SK-N-DZ (cell line): Measurements from ENCODE around the gene SMAD3.
A peak's percentile ranks its signal among the peaks of the same experiment; 100 is the strongest.
"Not testable (repeated sequence)": the region's sequence is repeated elsewhere in the genome, so short reads cannot be mapped to it uniquely, and the experiment has no call there.

Experiments used
- DNase-seq: peaks from one replicate; pipeline ENCODE4 v3.0.0-alpha.2; 2015; ENCODE audit warnings: low spot score

Gene SMAD3

DNA sequence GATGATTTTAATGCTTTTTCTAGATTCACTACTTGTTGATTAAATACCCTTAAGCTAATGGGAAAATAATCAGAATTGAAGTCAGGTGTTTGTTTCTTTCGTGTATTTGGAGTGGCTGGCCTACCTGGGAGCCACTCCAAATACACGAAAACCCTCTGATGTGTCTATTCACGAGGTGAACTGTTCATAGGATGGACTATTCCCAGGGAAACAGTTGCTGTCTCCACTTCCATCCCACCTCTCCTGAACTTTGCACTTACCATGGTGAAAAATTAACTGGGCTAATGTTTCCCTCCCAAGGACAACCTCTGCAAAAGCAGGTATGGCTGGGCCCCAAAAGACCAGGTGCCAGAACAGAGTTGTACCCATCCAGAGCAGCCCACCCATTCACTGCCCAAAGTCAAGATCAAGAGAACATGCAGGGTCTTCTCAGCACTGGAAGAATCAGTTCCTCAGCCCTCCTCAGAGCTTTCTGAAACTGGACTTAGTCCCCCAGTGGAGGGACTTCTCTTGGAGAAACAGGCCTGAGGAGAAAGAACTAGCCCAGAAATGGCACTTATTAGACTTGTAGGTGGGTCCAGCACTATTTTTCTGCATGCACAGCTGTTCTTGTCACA lies 2.9 kb upstream of the SMAD3 start:
- DNase-seq = no peak

DNA sequence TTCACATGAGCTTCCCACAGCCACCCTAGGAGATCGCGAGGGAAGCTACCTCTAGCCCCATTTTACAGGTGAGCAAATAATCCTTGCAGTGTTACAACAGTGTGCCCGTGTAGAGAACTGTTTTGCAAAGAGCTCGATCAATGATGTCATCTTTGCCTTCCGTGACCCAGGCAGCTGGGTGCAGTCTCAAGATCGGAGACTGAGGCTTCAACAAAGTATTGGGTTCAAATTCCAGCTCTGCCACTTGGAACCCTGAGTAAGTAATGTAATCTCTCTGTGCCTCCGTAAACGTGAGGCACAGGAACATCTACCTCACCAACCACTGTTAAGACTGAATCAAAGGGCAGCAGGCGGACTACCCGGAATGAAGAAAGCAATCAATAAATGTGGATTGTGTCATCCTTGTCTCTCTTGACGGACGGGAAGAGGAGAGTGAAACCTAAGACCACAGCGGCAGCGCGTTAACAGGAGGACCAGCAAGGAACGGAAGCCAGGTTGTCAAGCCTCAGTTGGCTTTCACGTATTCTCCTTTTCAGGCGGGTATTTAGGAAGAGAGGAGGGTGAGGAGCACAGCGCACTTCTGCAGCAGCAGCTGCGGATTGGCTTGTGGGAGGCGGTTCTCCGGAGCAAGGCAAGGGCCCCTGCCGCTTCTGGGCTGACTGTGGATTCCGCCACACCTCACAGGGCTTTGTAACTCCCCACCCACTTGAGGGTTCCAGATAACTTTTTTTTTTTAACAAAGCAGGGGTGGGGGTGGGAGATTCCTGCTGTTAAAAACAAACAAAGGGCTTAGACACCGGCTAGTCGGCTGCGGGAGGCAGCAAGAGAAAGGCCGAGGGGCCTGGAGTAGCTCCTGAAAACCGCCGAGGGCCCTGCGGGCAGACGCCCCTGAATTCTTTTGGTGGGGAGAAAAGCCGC lies 1.5 kb upstream of the SMAD3 start:
- peak; percentile 48 for DNase-seq

DNA sequence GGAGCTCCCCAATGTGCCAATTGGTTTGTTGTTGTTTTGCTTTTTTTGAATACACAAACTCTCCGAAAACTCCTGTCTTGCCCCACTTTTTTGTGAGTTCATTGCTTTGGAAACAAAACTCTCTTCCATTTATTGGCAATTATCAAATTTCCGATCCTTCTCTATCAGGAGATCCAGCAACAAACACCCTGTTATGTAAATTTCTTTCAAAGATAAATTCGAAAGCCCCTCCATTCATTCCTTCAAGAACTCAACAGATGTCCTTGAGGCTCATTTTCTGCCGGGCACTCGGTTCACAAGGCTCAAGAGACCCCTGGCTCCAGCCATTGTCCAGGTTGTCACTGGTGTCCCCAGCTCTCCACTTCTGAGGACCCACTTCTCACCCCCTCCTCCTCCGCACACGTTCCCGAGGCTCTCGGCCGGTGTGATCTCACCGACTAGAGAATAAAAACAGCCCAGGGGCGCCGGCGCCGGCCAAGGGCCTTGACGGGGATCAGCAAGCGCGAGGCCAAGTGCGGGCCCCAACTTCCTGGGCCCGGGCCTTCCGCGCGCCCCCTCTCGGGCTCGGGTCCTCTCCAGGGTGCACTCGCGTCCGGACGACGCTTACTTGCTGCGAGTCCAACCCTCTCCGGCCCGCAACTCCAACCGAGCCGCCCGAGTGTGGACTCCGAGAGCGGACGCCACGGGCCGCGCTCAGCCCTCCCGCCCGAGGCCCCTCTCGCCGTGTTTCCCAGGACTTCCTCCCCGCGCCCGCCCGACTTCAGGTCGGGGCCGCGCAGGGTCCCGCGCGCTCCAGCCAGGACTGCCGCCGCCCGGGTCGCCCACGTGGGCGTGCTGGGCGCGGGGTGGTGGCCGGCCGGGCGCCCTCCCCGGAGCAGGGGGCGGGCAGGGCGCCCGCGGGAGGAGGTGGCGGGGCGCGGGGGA lies 533 bp upstream of the SMAD3 start:
- peak; percentile 75 for DNase-seq

DNA sequence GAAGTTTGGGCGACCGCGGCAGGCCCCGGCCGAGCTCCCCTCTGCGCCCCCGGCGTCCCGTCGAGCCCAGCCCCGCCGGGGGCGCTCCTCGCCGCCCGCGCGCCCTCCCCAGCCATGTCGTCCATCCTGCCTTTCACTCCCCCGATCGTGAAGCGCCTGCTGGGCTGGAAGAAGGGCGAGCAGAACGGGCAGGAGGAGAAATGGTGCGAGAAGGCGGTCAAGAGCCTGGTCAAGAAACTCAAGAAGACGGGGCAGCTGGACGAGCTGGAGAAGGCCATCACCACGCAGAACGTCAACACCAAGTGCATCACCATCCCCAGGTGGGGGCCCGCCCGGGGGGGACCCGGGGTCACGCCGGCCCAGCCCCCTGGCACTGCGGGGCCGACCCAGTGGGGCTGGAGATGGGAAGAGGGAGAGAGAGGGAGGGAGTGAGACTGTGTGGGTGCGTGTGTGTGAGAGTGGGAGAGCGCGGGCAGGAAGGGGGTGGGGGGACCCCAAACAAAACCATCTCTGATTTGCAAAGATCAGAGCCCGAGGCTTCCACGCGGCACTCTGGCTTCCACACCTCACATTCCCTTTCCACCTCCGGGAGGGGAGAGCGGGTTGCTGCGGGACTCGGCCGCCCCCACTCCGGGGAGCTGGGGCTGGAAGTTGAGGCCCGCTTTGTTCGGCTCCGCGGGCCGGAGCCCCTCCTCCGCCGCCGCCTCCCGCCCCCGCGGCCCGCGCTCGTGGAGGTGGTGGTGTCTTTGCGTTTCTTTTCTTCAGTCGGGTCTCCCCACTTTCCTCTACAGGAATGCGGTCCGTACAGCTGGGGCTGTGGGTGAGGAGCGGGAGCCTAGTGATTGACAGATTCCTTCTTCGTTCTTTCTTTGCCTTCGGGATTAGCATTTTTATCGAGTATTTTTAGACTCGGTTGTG lies 898 bp downstream of the SMAD3 start:
- no peak for DNase-seq

DNA sequence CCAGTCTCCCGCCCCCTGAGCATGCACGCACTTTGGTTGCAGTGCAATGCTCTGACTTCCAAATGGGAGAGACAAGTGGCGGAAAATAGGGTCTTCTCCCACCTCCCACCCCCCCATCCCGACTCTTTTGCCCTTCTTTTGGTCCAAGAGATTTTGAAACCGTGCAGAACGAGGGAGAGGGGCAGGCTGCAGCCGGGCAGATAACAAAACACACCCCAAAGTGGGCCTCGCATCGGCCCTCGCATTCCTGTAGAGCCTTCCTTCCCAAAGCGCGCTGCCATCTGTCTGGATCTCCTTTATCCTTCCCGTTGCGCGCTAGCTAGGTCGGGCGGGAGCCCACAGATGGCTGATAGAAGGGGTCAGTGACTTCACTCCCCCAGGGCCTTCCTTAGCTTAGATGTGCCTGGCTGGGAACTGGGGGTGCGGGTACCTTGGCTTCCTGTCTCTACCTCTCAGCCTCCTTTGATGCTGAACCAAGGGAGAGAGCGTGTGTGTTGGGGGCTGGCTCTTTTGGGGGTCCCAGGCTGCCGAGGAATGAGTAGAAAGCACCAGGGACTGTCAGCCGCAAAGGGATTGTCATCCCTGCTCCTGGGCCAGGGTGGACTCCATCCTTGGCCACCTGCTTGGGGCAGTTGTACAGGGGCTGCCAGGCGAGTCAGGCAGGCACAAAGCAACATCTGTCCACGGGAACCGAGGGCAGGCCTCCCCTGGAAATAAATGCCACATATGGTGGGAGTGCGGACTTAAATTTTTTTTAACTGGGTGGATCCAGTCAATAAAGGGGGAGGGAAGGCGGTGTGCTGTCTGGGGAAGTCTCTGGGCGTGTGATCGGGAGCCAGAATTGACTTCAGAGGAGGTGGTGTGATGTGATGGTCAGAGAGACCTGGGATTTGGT lies 1.8 kb downstream of the SMAD3 start:
- no peak for DNase-seq

DNA sequence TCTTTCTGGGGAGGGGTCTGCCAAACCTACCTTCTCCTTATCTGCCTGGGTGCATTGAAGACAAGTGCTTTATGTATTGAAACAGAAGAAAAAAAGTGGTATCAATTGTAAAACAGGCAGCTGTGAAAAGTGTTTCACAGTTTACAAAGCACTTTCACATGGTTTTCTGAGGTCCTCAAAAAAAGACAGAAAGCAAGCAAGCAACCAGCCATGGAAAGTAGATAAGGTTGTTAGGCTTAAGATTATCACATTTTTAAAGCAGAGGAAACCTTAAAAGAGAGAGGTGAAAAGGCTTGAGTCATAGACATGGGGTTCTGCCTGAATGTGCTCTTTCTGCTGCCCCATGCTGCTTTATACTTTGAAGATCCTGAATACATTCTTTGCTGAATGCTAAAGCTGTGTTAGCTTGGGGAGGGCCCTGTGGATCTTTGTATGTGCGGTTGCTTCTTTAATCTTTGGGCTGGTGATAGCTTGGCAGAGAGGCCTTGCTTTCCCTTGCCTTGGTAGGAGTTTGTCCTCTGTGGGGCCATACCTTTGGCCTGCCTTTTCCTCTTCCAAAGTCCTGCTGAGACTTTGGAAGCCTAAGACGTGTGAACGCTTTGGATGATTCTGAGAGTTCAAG lies 2.6 kb downstream of the SMAD3 start:
- no peak for DNase-seq

DNA sequence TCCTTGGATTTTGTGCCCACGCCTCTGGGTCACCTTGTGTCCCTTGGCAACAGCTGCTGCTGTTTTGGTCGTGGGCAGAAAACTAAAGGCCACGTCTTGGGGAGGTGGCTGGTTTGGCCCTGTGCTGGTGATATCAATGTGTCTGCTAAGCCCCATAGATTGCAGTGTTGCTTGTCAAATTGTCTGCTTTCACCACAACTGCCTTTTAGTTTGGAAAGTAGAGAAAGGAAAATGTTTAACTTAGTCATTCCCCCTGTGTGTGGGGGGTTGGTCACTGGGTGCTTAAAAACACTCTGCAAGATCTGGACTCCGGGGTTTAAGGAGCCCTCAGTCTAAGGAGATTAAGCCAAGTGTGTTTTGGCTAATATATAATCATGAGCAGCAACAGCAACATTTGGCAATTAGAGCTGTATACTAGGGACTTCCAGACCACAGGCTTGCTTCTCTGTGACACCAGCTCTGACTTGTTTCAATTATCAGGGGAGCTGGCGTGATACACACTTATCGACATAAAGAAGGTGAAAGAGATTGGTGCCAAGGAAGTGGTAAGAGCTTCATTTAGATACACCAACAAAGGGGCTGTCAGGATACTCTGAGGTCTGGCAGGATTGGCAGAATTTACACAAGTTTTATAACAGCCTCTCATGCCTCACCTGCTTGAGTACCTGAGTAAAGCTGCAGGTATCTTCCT lies 3.5 kb downstream of the SMAD3 start:
- DNase-seq = no peak

DNA sequence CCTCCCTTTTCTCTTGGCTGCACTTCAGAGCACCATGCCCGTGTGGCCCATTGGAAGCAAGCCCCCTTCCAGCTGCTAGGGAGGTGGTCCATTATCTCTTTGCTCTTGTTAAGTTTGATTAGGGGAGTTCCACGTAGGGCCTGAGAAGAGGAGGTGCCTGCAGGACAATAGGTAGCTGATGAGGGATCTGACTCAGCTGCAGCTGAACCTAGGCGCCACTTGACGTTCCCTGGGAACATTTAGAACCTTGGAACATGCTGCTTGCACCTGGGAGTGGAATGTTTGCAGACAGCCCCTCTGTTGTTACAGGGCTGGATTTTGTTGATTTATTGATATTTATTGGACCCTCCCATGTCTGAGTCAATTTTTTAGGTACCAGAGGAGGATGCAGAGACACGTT lies 4.7 kb downstream of the SMAD3 start:
- no peak for DNase-seq

DNA sequence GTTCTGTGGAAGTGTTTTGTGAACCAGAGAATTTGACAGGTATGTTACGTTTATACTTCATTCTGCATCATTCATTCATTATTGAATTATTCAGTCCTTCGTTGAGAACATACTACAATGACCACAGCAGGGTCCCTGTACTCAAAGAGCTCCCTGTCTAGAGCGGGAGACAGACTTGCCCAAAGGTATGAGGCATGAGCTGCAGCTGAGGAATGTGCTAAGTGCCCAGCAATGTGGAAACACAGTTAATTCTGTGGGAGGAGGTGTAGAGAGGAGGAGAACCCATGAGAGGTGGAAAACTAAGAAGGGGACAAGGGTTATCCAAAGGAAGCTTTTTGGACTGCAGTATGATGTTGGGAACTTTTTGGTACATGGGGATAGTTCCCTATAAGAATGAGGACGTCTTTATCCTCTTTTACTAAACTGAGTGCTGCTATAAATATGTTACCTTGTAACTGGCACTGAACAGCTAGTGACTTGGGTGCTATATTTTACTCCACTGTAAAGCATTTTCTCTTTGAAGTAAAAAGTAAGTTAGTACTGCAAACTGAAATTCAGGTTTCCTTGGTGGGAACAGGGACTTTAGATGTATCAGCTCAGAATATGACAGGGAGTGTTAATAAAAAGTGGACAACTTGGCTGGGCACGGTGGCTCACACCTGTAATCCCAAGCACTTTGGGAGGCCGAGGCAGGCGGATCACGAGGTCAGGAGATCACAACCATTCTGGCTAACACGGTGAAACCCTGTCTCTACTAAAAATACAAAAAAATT lies 5.7 kb downstream of the SMAD3 start:
- DNase-seq = no peak

DNA sequence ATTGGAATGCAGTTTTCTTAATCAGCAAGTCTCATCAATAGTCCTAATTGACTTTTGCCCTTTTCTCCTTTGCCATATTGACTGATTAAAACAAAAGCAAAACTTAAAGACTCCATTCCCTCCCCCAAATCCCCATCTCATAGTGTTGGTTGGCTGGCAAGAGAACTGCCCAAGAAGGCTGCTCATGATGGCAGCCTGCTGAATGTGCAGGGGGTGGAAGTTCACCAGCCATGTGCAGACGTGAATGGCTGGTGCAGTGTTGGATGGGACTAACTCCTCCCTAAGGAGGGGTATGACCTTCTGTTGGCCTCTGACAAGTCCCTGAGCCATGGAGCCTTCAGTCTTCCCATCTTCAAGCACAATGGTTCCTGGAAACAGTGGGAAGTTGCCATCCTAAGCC lies 7.0 kb downstream of the SMAD3 start:
- no peak for DNase-seq

DNA sequence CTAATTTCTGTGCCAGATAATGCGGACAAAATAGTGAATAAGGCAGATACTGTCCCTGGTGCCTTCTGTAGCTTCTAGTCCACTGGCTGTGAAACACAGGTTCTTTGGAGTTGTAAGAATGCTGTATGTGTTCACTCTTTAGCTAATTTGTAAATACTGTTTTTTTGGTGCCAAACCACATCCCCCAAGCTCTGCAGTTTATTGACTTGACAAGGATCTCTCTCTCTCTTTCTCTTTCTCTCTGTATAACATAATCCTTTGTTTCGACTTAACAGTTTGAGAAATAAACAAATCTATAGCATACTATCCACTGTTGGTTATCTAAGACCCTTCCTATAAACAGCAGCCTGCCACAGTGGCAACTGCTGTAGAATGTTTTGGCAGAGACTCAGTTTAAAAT lies 7.6 kb downstream of the SMAD3 start:
- DNase-seq = no peak

DNA sequence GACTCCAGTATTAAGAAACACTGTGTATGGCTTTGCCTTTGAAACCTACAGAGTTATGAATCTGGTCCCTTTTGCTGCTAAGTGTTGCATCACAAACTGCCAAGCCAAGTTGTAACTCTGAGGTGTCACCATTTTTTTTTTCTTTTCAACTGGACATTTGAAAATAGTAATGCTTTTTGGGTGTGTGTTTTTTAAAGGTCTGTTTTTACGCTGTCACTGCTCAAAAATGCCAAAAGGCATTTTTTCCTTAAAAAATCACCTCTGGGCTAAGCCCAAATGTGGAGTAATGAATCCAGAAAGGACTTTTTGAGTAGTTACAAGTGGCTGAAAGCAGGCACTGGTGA lies 9.5 kb downstream of the SMAD3 start:
- no peak for DNase-seq

DNA sequence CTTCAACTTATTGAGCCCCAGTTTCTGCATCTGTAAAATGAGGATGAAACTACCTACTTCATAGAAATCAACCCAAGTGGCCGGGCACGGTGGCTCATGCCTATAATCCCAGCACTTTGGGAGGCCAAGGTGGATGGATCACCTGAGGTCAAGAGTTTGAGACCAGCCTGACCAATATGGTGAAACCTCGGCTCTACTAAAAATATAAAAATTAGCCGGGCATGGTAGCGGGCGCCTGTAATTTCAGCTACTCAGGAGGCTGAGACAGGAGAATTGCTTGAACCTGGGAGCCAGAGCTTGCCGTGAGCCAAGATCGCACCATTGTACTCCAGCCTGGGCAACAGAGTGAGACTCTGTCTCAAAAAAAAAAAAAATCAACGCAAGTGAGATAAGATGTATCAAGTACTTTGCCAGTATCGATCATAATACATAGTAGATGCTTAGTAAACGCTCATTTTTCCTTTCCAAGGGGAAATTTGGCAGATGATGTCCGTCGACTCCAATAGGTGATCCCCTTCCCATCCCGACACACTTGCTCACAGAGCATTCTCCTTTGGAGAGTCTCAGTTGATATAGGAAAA lies 10.2 kb downstream of the SMAD3 start:
- not testable (repeated sequence) for DNase-seq

DNA sequence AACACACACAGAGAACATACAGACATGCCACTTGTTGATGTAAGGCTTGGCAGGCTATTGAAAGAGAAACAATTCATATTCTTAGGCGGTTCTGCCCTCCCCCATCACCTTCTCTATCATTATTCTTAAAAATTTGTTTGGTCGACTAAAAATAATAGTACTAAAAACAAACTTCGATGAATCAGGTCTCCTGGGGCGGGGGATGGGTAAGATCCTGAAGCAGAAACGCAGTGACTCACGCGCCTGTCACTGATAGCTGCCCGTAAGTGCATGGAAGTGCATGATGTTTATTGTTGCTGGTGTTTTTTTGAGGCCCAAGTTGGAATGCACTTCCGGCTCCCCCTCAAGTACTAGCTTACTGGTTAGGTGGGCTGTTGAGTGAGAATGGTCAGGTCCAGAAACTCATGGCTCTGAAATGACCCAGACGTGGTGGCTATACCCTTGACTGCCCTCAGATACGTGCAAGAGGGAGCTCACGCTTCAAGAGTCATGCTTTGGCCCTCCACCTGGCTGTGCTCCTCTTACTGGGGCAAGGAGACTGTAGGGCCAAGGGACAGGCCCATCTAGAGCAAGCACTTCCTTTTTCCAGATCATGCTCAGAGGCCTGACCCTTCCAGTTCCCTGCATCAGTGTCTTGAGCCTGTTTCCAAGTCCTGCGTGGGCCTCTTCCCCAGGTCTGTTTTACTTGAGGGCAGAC lies 10.9 kb downstream of the SMAD3 start:
- DNase-seq = no peak

DNA sequence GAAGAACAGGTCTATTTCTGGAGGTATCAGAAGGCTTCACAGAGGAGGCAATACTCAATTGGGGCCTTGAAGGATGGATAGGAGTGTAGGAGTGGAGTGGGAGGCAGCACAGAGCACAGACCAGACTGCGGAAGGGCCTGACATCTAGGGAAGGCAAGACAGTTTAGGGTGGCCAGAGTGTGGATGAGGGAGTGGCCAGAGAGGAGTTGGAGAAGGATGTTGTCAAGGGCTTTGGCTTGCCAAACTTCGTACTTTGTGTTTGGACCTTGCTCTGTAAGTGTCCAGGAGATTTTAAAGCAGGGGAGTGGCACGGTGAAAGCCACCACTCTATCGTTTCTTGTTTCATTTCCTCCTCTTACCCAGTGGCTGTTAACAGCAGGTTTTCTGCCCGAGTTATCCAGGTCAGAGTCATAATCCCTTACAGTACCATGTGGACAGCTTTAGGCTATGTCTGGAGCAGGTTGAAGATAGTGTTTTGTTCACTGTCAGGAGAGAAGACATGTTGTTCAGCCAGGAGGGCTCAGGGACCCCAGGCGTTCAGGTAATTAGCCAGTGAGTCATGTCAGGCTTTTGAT lies 12.3 kb downstream of the SMAD3 start:
- no peak for DNase-seq

DNA sequence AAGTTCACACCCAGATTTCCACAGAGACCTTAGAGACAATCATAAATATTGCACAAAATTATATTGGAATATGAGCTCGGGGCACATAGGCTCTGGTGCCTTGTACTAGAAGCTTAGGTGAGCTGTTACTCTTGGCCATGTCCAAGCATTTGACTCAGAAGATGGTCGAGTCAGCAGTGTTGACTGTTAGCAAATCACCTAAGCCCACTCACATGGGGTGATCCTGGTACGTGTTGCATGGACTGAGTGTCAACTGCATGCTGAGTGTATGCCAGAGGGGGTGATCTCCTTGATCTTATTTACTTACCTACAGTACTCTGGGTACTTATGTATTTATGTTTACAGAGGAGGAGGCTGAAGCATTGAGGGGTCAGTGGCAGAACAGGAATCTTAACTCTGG lies 14.0 kb downstream of the SMAD3 start:
- no peak for DNase-seq
